Measurements from ENCODE around the gene PCDHGB6.

- TF ChIP-seq ZNF626 (tag by site-specific recombination; IDR thresholded peaks at IDR 0.05), result no peak
- TF ChIP-seq KLF16 (tag by site-specific recombination; IDR thresholded peaks at IDR 0.05), result no peak
- no peak for TF ChIP-seq ZFP41 (tag by site-specific recombination; IDR thresholded peaks at IDR 0.05; ENCODE audit: borderline replicate concordance)
- TF ChIP-seq CTCF (tag by site-specific recombination; IDR thresholded peaks at IDR 0.05), result no peak
- no peak for TF ChIP-seq ZSCAN23 (tag by site-specific recombination; IDR thresholded peaks at IDR 0.05)
These were observed 33.9 kb downstream of the PCDHGB6 start for GRCh38 chr5:141441571-141442170.
